Activated naive CD4-positive, alpha-beta T cell treated with anti-CD3 and anti-CD28 coated beads, Interleukin-2, amount 50 U/mL, for 16 hours (primary cell): ENCODE data around the gene ZIC4.

Source experiments
- DNase-seq: peaks from one replicate; pipeline ENCODE4 v3.0.0-alpha.2; 2020

ZIC4 gene

GRCh38 chr3:147404800-147405230 lies 1.5 kb downstream of the ZIC4 start:
- no peak for DNase-seq

GRCh38 chr3:147404000-147404799 lies 2.1 kb downstream of the ZIC4 start:
- no peak for DNase-seq

DNA sequence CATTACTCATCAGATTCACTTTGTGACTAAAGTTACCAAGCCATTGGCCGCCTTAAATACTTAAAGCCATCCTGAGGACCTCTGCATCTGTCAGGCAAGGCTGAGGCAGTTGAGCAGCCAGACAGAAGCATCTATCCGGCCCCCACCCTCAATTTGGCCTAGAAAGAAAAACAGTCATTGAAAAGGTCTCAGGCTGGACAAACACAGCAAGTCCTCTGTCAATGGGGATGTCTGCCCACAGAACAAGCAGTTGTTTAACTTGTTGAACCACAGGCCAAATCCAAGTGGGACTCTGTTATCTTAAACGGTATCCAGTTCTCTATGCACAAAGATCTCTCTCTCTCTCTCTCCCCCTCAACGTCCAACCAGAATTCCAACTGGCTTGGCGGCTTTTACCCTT lies 2.8 kb downstream of the ZIC4 start:
- no peak for DNase-seq

DNA sequence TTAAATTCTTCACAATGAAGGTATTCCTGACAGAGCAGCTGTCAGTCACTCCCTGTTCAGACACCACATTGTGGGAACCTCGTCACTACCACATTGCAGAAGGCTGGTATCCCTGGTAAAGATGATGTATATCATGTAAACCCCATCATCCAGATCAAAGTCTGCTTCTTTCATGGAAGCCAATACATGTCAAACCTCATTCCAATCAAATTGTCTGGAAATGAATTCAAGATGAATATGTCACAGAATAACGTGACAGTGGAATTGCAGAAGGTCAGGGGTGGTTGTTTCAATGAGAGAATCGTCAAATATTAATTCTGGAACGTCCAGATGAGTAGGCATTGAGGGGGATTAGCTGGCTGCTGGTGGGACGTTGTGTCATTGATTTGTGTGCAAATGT lies 4.2 kb downstream of the ZIC4 start:
- no peak for DNase-seq

- DNase-seq: no peak
These were observed 4.9 kb downstream of the ZIC4 start for GRCh38 chr3:147401421-147401820.

GRCh38 chr3:147400999-147401398 lies 5.3 kb downstream of the ZIC4 start:
- no peak for DNase-seq

- no peak for DNase-seq
These were observed 6.2 kb downstream of the ZIC4 start for GRCh38 chr3:147400111-147400510.

DNA sequence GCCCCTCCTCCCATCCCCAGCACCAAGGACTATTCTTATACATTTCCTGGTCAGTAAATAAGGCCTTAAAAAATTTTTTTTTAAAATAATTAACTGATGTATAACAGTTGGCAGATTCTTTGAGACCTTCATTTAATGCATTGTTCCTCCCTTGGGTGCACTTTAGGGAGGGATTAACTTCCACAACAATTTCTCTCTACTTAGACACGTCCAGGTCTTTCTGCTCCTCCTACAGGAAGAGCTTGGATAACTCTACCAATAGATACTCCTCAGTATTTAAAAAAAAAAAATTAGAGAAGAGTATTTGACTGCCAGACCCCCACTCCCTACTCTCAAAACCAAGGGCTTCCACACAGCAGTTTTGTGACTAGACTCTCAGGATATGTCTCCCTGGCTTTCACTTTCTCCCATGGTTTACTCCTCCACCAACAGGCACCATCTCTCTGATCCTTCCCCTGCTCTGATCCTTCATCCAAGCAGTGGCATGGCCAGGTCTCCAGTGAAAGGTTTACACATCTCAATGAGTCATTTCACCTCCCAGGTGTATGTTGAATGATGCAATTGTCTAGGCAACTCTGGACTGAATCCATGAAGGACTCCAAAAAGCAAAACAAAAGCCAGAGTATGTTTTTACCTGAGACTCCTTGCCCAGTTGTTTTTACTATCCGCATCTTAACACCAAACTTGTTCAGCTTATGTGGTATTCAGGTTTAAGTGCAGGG lies 7.4 kb downstream of the ZIC4 start:
- no peak for DNase-seq

DNA sequence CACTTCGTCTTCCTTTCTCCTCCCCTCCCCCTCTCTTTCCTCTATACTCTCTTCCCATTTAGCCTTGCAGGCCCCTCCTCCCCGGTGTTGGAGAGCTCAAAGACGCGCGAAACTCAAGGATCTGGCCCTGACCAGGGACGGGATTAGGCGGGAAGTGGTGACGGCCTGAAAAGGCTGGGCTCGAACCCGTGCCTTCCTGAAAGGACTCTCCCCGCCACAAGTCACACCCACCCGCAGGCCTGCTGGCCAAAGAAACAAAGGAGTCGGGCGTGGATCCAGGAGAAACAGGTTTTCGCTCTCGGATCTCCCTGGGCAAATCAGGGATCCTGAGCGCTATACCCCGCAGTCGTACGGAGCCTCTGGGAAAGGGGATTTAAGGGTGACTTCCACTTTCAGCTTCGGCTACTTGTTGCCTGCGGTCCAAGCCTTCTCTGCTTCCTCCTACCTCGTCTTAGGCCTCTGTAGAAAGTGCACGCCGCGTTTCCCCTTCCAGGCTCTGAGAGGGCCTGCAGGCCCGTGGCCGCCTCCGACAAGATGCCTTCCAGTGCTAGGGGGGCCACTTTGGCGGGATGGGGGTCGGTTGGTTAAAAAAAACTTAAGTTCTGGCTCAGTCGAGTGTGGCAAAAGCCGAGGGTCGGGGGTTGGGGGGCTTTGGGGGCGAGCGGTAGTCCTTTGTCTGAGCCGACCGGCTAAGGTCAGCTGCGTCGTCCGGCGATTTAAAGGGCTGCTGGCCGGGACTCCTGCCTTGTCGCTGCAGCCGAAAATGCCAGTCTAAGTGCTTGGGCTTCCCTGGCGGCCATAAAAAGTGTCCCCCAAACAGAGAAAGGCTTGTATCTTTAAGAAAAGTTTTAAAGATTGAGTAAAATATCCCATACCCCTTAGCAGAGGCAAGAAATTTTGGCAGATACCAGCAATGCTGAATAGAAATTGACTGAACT lies 8.2 kb downstream of the ZIC4 start:
- DNase-seq: no peak

DNA sequence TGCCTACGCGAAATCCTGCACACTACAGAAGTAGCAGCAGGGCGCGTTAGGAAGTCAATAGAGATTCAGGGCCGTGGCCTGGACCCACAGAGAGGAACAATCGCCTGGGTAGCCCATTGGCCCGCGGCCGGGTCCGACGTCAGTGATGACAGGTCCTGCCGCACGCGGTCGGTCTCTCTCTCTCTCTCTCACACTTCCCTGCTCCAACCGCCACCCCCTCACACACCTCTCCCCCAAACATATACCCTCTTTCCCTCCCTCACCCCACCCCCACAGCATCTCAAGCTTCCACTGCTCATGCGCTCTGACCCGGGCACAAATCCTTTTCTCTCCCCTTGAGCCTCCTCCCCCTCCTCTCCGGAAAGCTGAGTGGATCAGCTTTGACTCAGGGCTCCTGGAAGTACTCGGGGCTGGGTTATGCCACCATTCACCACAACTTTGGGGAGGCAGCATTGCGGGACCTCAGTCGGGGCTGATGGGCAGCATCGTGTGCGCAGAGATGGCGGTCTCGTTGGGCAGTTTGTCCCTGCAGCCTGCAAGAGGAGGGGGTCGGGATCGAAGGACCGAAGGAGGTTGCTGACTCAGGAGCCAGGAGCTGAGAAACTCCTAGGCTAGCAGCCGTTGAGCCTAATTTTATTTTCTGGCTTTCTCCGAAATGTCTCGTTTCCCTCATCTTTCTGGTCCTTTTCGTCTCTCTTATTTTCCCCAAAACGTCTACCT lies 9.0 kb downstream of the ZIC4 start:
- DNase-seq: no peak

DNA sequence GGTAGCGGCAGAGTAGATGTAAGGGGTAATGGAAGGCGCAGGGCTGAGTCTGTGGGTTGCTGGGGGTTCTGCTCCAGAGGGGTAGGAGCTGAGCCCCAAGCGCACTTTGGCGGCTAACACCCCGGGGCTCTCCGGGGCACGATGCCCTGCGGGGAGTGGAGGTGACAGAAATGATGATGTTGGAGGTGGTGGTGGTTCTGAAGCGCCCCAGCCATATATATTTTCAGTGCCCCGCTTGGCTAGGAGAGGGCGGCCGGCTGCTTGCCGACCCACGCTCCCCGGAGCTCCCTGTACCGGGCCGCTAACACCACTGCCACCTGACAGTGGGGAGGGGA lies 9.7 kb downstream of the ZIC4 start:
- DNase-seq: no peak

DNA sequence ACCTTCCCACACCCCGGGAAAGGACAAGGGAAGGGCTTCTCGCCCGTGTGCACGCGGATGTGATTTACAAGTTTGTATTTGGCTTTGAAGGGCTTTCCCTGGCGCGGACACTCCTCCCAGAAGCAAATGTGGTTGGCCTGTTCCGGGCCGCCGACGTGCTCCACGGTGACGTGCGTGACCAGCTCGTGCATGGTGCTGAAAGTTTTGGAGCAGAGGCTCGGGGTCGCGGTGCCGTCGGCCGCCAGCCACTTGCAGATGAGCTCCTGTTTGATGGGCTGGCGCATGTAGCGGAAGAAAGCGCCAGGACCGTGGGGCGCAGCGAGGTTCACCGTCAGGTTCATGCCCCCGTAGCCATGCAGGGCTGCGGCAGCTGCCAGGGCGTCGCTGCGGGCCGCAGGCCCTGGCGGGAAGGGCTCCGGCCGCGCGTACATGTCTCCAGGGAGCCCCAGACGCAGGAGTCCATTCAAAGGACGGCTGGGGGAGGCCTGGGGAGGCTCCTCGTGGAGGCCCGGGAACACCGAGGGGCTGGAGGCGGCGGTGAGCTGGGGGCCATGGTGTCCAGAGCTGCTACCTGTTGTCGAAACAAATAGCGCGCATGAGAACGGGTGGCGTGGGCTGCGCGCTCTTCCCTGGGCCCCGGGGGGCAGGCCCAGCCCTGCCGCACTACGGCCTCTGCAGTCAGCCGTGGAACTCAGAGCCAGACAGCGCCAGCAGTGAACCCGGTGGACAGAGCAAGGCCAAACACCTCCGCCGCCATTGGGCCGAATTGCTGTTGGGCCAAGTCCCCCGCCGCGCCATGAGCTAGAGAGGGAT lies 10.2 kb downstream of the ZIC4 start:
- DNase-seq: no peak

DNA sequence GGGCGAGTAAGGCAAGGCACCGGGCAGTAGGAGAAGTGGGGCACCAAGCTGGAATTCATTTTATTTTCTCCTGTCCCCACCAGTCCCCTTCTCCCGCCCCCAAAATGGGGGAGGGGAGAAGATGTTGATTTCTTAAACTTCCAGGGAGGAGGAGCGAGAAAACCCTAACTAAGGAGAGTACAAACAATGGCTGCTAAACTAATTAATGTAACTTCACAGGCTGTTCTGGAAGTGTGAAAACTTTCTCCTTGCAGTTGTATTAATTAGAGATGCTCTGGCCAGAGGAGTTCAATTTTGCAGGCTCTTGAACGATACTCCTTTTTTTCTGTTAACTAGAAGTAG lies 11.5 kb downstream of the ZIC4 start:
- no peak for DNase-seq

- DNase-seq: no peak
These were observed 12.1 kb downstream of the ZIC4 start for GRCh38 chr3:147393943-147394883.

GRCh38 chr3:147393261-147393942 lies 12.9 kb downstream of the ZIC4 start:
- DNase-seq: no peak

DNA sequence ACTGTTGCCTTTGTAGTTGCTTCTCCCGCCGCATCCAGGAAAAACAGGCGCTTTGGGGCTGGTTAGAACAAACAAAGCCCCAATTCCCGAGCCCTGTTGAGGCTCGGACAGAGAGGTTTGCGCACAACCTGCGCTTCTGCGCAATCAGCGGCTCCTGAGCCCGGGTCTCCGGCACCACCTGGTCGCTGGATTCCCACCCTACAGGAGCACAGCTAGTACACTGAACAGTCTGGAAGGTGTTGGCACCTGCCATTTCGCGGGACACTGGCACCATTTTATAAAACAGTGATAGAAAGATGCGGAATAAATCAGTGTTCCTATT lies 13.8 kb downstream of the ZIC4 start:
- DNase-seq: no peak

- DNase-seq: no peak
These were observed 14.3 kb downstream of the ZIC4 start for GRCh38 chr3:147391781-147392624.

GRCh38 chr3:147390589-147391569 lies 15.5 kb downstream of the ZIC4 start:
- DNase-seq: no peak
